GM18870 (cell line): ENCODE data around the gene C2orf72.
"Not testable (repeated sequence)": the region's sequence is repeated elsewhere in the genome, so short reads cannot be mapped to it uniquely, and the experiment has no call there.

Source experiments
- ATAC-seq: cut with Tn5 transposase; IDR thresholded peaks from one replicate; pipeline ENCODE4 v1.9.1; 2021; ENCODE audit warnings: moderate library complexity; ENCODE audit not compliant: unreplicated experiment

C2orf72 gene

GRCh38 chr2:231013820-231014219 lies 23.5 kb upstream of the C2orf72 start:
- no peak for ATAC-seq

- no peak for ATAC-seq
Measured at GRCh38 chr2:231015478-231015877, 21.8 kb upstream of the C2orf72 start.

- ATAC-seq, result no peak
Measured at GRCh38 chr2:231015926-231016325, 21.4 kb upstream of the C2orf72 start.

GRCh38 chr2:231016566-231017230 lies 20.6 kb upstream of the C2orf72 start:
- no peak for ATAC-seq

GRCh38 chr2:231017231-231017598 lies 20.1 kb upstream of the C2orf72 start:
- ATAC-seq, result no peak

GRCh38 chr2:231018184-231018583 lies 19.1 kb upstream of the C2orf72 start:
- ATAC-seq, result no peak

- not testable (repeated sequence) for ATAC-seq
Measured at GRCh38 chr2:231025059-231025458, 12.3 kb upstream of the C2orf72 start.

GRCh38 chr2:231028889-231029288 lies 8.4 kb upstream of the C2orf72 start:
- ATAC-seq, result no peak

- ATAC-seq, result no peak
Measured at GRCh38 chr2:231029563-231029962, 7.8 kb upstream of the C2orf72 start.

- no peak for ATAC-seq
Measured at GRCh38 chr2:231030725-231031124, 6.6 kb upstream of the C2orf72 start.

GRCh38 chr2:231032575-231033140 lies 4.7 kb upstream of the C2orf72 start:
- no peak for ATAC-seq

GRCh38 chr2:231033147-231034132 lies 3.9 kb upstream of the C2orf72 start:
- ATAC-seq, result no peak

GRCh38 chr2:231034291-231034882 lies 2.9 kb upstream of the C2orf72 start:
- no peak for ATAC-seq

GRCh38 chr2:231036131-231036530 lies 1.2 kb upstream of the C2orf72 start:
- ATAC-seq, result no peak

- ATAC-seq, result no peak
Measured at GRCh38 chr2:231036578-231037106, 681 bp upstream of the C2orf72 start.

GRCh38 chr2:231037731-231038482 lies 584 bp downstream of the C2orf72 start:
- no peak for ATAC-seq

- ATAC-seq, result no peak
Measured at GRCh38 chr2:231038483-231039293, 1.4 kb downstream of the C2orf72 start.

GRCh38 chr2:231039294-231039664 lies 2.0 kb downstream of the C2orf72 start:
- ATAC-seq, result no peak

GRCh38 chr2:231039821-231040364 lies 2.6 kb downstream of the C2orf72 start:
- ATAC-seq, result no peak
